HepG2 (cell line): ENCODE results near the gene SAMD4A. TPM values are rescaled to one million over a fixed set of nuclear protein-coding genes. Genes with fewer than 3 reads are reported as not detected.

Experiments
- ATAC-seq: fragments of 200-7000 bp; cut with Tn5 transposase; 3 replicates; pipeline ENCODE4 v1.9.1; 2020; ENCODE audit warnings: mild to moderate bottlenecking, moderate library complexity
- BruUV-seq: library from RNA; stranded (reverse); fragments of 400-500 nt; replicated peaks from 2 replicates; lab custom pipeline; 2021; lab: Mats Ljungman, UMichigan
- CTCF ChIA-PET: fragments of 300-600 bp; formaldehyde crosslinking; extraction: SDS; loops from one replicate; lab custom pipeline; 2021; ENCODE audit warnings: low total read pairs, inconsistent platforms, low intra/inter-chr PET ratio; lab: Yijun Ruan, JAX
- POLR2A ChIA-PET: fragments of 350-600 bp; sonication (Branson Sonifier 250); formaldehyde crosslinking; loops from one replicate; lab custom pipeline; 2020; ENCODE audit warnings: antibody characterized with exemption, inconsistent platforms; lab: Yijun Ruan, JAX
- DNase-seq: peaks from one replicate; pipeline ENCODE4 v3.0.0-alpha.2; 2015; ENCODE audit warnings: low spot score
- FAIRE-seq: peaks from 3 replicates; lab custom pipeline; 2011; peaks lifted over from hg19 to GRCh38; lab: Jason Lieb, UNC
- H2AFZ ChIP-seq: one replicate; pipeline ENCODE4 v1.6.1; 2011; ENCODE audit warnings: low read length, inconsistent platforms
- H3K27ac ChIP-seq: fragments of 300-600 bp; 3 replicates; pipeline ENCODE4 v1.8.0; 2011; ENCODE audit warnings: mixed run types, mild to moderate bottlenecking, mixed read lengths, low read length, inconsistent platforms; ENCODE audit not compliant: insufficient read depth; ENCODE audit errors: extremely low read length
- H3K27me3 ChIP-seq, 2 experiments: fragments of 200-600 bp in 1 of 2; 2 replicates in 1 of 2; 3 replicates in 1 of 2; pipeline versions ENCODE4 v1.6.0 to v1.8.0; 2011; ENCODE audit warnings: low read length in 2 of 2, mild to moderate bottlenecking in 2 of 2, moderate library complexity in 2 of 2, inconsistent platforms in 1 of 2; ENCODE audit not compliant: insufficient read depth in 2 of 2, control insufficient read depth in 1 of 2
- H3K36me3 ChIP-seq, 2 experiments: fragments of 200-600 bp in 1 of 2; replicated peaks in 1 of 2; 2 replicates in 1 of 2; 3 replicates in 1 of 2; pipeline versions ENCODE4 v1.5.1 to v1.8.0; 2011; ENCODE audit warnings: low read length in 2 of 2, inconsistent platforms in 1 of 2; ENCODE audit not compliant: insufficient read depth in 2 of 2, control insufficient read depth in 1 of 2
- H3K4me1 ChIP-seq: 2 replicates; pipeline ENCODE4 v1.5.1; 2012; ENCODE audit warnings: low read length, inconsistent platforms; ENCODE audit not compliant: insufficient read depth
- H3K4me2 ChIP-seq: 2 replicates; pipeline ENCODE4 v1.6.0; 2011; ENCODE audit warnings: low read depth, low read length, inconsistent platforms
- H3K4me3 ChIP-seq, 3 experiments: fragments of 200-600 bp in 1 of 3; sonication (generic), shearing (Covaris generic) in 1 of 3; replicated peaks in 1 of 3; 2 replicates each; pipeline ENCODE4 v1.5.1; 2011 to 2016; ENCODE audit warnings: low read length in 3 of 3, inconsistent platforms in 2 of 3, low read depth in 2 of 3, mild to moderate bottlenecking in 2 of 3, control low read depth in 1 of 3, mixed read lengths in 1 of 3; ENCODE audit not compliant: insufficient read depth in 1 of 3
- H3K79me2 ChIP-seq: one replicate; pipeline ENCODE4 v1.6.1; 2011; ENCODE audit warnings: low read length, inconsistent platforms; ENCODE audit not compliant: insufficient read depth
- H3K9ac ChIP-seq: 2 replicates; pipeline ENCODE4 v1.6.0; 2011; ENCODE audit warnings: mild to moderate bottlenecking, low read depth, low read length, inconsistent platforms; ENCODE audit not compliant: insufficient read depth
- H3K9me3 ChIP-seq: 2 replicates; pipeline ENCODE4 v1.5.1; 2012; ENCODE audit warnings: mild to moderate bottlenecking, low read length
- H4K20me1 ChIP-seq: 2 replicates; pipeline ENCODE4 v1.6.0; 2011; ENCODE audit warnings: inconsistent platforms, mild to moderate bottlenecking, low read length, moderate library complexity; ENCODE audit not compliant: insufficient read depth
- FOXP1 ChIP-seq, 2 experiments: fragments of 450-650 bp in 1 of 2; IDR thresholded peaks; 2 replicates each; pipeline ENCODE4 v1.6.1; 2017 to 2018; ENCODE audit warnings: antibody characterized with exemption in 1 of 2
- GATA4 ChIP-seq: sonication (generic); IDR thresholded peaks from 2 replicates; pipeline ENCODE4 v1.6.1; 2016; ENCODE audit warnings: antibody characterized with exemption, low read depth, borderline replicate concordance
- NPAS2 ChIP-seq: sonication (generic); formaldehyde crosslinking; IDR thresholded peaks from 2 replicates; pipeline ENCODE4 v1.8.0; 2022; ENCODE audit warnings: mild to moderate bottlenecking, missing genetic modification reagents, borderline replicate concordance
- RXRB ChIP-seq: IDR thresholded peaks from 2 replicates; pipeline ENCODE4 v1.6.1; 2016; ENCODE audit warnings: borderline replicate concordance, missing genetic modification reagents, missing compliant biosample characterization
- SMARCC2 ChIP-seq: fragments of 450-650 bp; IDR thresholded peaks from 2 replicates; pipeline ENCODE4 v1.6.1; 2017; ENCODE audit warnings: antibody characterized with exemption, mild to moderate bottlenecking
- TFDP1 ChIP-seq: IDR thresholded peaks from 2 replicates; pipeline ENCODE4 v1.6.1; 2016; ENCODE audit warnings: missing compliant biosample characterization, missing genetic modification reagents, borderline replicate concordance
- TOPORS ChIP-seq: sonication (generic); formaldehyde crosslinking; IDR thresholded peaks from 2 replicates; pipeline ENCODE4 v1.8.0; 2023; ENCODE audit warnings: mild to moderate bottlenecking, missing genetic modification reagents
- ZNF382 ChIP-seq: sonication (generic); formaldehyde crosslinking; IDR thresholded peaks from 2 replicates; pipeline ENCODE4 v1.5.0; 2020; ENCODE audit warnings: missing genetic modification reagents, mild to moderate bottlenecking, borderline replicate concordance
- ZNF431 ChIP-seq: sonication (generic); formaldehyde crosslinking; IDR thresholded peaks from 2 replicates; pipeline ENCODE4 v1.9.0; 2022; ENCODE audit warnings: missing genetic modification reagents, low read depth, mild to moderate bottlenecking, borderline replicate concordance
- whole genome bisulfite sequencing: methylation state at CpG from one replicate; pipeline ENCODE4 v1.1.6; 2017; ENCODE audit warnings: low lambda C conversion rate; 5-methylcytosine and 5-hydroxymethylcytosine counted together
- in situ Hi-C: cut with HindIII; loops from 2 replicates; pipeline ENCODE4 v1.10.0; 2017; ENCODE audit warnings: low pct_unique_long_range_greater_than_20kb; ENCODE audit not compliant: extremely low pct_ligation_motif_present
- intact Hi-C: fragments of 100-400 bp; cut with micrococcal nuclease; formaldehyde crosslinking; loops from one replicate; pipeline ENCODE4 v1.10.0; 2022; ENCODE audit not compliant: unreplicated experiment
- polyA plus RNA-seq, 8 experiments: library from polyadenylated mRNA; depleted of rRNA in 3 of 8; stranded (reverse) in 7 of 8; unstranded in 1 of 8; fragments of >200 nt; fragmentation: Illumina TruSeq in 4 of 8; extraction: Trizol in 4 of 8; gene quantifications; 2 replicates each; pipeline versions ENCODE4 v1.2.1 to v1.2.3, GENCODE V29; 2011 to 2016; ENCODE audit warnings: low read depth in 4 of 8, missing spikeins in 1 of 8, mixed read lengths in 1 of 8; ENCODE audit not compliant: insufficient read depth in 1 of 8
- total RNA-seq, 5 experiments: library from RNA; depleted of rRNA; stranded (reverse); fragments of >200 nt; fragmentation: Illumina TruSeq; extraction: Trizol; gene quantifications; 2 replicates each; pipeline ENCODE4 v1.2.3, GENCODE V29; 2016; ENCODE audit warnings: low read depth in 1 of 5
- TF ChIP-seq, protein P1 (sequence below): sonication (generic); formaldehyde crosslinking; IDR thresholded peaks from 2 replicates; pipeline ENCODE4 v1.4.0; 2020; ENCODE audit warnings: missing genetic modification reagents
- TF ChIP-seq, protein P2 (sequence below): sonication (generic); formaldehyde crosslinking; IDR thresholded peaks from 2 replicates; pipeline ENCODE4 v1.5.0; 2020; ENCODE audit warnings: missing genetic modification reagents, mild to moderate bottlenecking, borderline replicate concordance

SAMD4A gene
- total and polyA plus RNA-seq, 2 of the 13 experiments (the other 11 are each of a cell fraction or from before 2014, with no cell fraction given), result 11.8 to 13.0 TPM

- no TSS peak for BruUV-seq
- WGBS, result 96% methylated on average over 2 of the region's 2 CpGs
- Histone ChIP-seq H3K9ac (no peak overlapping the region), H3K4me1 (peaks cover 36% of the 10 kb centered on the region), H3K79me2 (peaks cover 14% of the 10 kb centered on the region), H2AFZ (no peak overlapping the region), H3K36me3 (peaks cover 13 to 51% of the 10 kb centered on the region in 2 experiments), H3K27ac (no peak overlapping the region), H3K4me2 (no peak overlapping the region), H3K4me3 (no peak overlapping the region), H3K27me3 (no peaks in the 10 kb centered on the region), H3K9me3 (no peaks in the 10 kb centered on the region), H4K20me1 (peaks cover 15% of the 10 kb centered on the region)
- TF ChIP-seq, protein P1, sequence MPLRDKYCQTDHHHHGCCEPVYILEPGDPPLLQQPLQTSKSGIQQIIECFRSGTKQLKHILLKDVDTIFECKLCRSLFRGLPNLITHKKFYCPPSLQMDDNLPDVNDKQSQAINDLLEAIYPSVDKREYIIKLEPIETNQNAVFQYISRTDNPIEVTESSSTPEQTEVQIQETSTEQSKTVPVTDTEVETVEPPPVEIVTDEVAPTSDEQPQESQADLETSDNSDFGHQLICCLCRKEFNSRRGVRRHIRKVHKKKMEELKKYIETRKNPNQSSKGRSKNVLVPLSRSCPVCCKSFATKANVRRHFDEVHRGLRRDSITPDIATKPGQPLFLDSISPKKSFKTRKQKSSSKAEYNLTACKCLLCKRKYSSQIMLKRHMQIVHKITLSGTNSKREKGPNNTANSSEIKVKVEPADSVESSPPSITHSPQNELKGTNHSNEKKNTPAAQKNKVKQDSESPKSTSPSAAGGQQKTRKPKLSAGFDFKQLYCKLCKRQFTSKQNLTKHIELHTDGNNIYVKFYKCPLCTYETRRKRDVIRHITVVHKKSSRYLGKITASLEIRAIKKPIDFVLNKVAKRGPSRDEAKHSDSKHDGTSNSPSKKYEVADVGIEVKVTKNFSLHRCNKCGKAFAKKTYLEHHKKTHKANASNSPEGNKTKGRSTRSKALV (CRISPR knock-in tag), result no peak
- TF ChIP-seq RXRB (CRISPR knock-in tag), result no peak
- TF ChIP-seq TFDP1 (CRISPR knock-in tag), result no peak
- intact Hi-C loops (no loop called here), in situ Hi-C loops (no loop called here)
- DNase-seq, result no peak
- ATAC-seq, result no peak
- FAIRE-seq, result no peak
- ChIA-PET CTCF (no interaction called here), POLR2A (no interaction called here)
Observed at GRCh38 chr14:54708161-54708560, 141.2 kb downstream of the SAMD4A start.

DNA sequence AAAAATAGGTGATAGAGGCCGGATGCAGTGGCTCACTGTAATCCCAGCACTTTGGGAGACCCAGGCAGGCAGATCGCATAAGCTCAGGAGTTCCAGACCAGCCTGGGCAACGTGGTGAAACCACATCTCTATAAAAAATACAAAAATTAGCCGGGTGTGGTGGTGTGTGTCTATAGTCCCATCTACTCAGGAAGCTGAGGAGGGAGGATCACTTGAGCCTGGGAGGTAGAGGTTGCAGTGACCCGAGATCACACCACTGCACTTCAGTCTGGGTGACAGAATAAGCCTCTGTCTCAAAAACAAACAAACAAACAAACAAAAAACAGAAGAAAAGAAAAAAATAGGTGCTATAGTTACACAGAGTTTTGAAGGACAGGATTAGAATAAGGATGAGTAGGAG is 142.1 kb downstream of the SAMD4A start:
- Histone ChIP-seq H4K20me1 (peaks cover 15% of the 10 kb centered on the region), H3K9me3 (no peaks in the 10 kb centered on the region), H3K4me2 (no peak overlapping the region), H3K4me3 (no peak overlapping the region), H3K9ac (no peak overlapping the region), H3K27me3 (no peaks in the 10 kb centered on the region)
- no TSS peak for BruUV-seq
- no peak for ATAC-seq
- CTCF ChIA-PET, result no interaction called here
- no peak for DNase-seq
- in situ Hi-C loops, result no loop called here
- FAIRE-seq, result no peak
- TF ChIP-seq FOXP1 (IDR thresholded peaks at IDR 0.05), result no peak
- TF ChIP-seq FOXP1 (CRISPR knock-in tag; IDR thresholded peaks at IDR 0.05), result no peak
- no peak for TF ChIP-seq TOPORS (CRISPR knock-in tag)
- no peak for TF ChIP-seq NPAS2 (CRISPR knock-in tag)
- TF ChIP-seq SMARCC2, result no peak
- TF ChIP-seq ZNF431 (CRISPR knock-in tag), result no peak
- no peak for TF ChIP-seq ZNF382 (CRISPR knock-in tag)
- no peak for TF ChIP-seq GATA4
- TF ChIP-seq, protein P2, sequence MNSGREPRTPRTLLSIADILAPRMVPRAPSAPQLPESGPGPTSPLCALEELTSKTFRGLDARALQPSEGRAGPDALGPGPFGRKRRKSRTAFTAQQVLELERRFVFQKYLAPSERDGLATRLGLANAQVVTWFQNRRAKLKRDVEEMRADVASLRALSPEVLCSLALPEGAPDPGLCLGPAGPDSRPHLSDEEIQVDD (CRISPR knock-in tag), result no peak
- TF ChIP-seq, all 625 proteins: peak for 0
- Histone ChIP-seq H3K79me2 (peaks cover 14% of the 10 kb centered on the region), H2AFZ (no peak overlapping the region), H3K36me3 (peaks cover 11 to 47% of the 10 kb centered on the region in 2 experiments), H3K4me1 (peaks cover 34% of the 10 kb centered on the region), H3K27ac (no peak overlapping the region)
- intact Hi-C loops, result no loop called here
- WGBS, result 98% methylated on average over 5 of the region's 5 CpGs
- POLR2A ChIA-PET, result no interaction called here
